Sigmoid colon (tissue), 7 donors: ENCODE results near the gene MED20. TPM values are rescaled to one million over a fixed set of nuclear protein-coding genes. Genes with fewer than 3 reads are reported as not detected.

Experiments used
- DNase-seq: peaks from one replicate; pipeline ENCODE4 v3.0.0-alpha.2; 2019
- H3K27ac ChIP-seq, 4 donors: fragments of 200-600 bp; sonication (generic); one replicate each; pipeline ENCODE4 v1.5.1; 2016 to 2019; ENCODE audit warnings: mild to moderate bottlenecking in 1 of 4
- H3K27me3 ChIP-seq, 3 donors: fragments of 200-600 bp; sonication (generic); one replicate each; pipeline ENCODE4 v1.5.1; 2019; ENCODE audit warnings: mild to moderate bottlenecking in 1 of 3
- H3K36me3 ChIP-seq, 4 donors: fragments of 200-600 bp; sonication (generic); one replicate each; pipeline ENCODE4 v1.5.1; 2016 to 2019
- H3K4me1 ChIP-seq, 4 donors: fragments of 200-600 bp; sonication (generic); one replicate each; pipeline ENCODE4 v1.5.1; 2017 to 2019
- H3K4me3 ChIP-seq, 4 donors: fragments of 200-600 bp; sonication (generic); one replicate each; pipeline ENCODE4 v1.5.1; 2017 to 2019; ENCODE audit warnings: mild to moderate bottlenecking in 2 of 4, moderate library complexity in 1 of 4
- H3K9me3 ChIP-seq, 4 donors: fragments of 200-600 bp in 3 of 4; sonication (generic) in 3 of 4; one replicate each; pipeline versions ENCODE4 v1.5.1 to v1.6.1; 2013 to 2019
- CTCF ChIP-seq, 4 experiments: fragments of 450-650 bp in 3 of 4; fragments of 200-600 bp in 1 of 4; IDR thresholded peaks; one replicate each; pipeline ENCODE4 v1.5.1; 2016 to 2019; ENCODE audit warnings: antibody characterized with exemption in 4 of 4, mild to moderate bottlenecking in 3 of 4, moderate library complexity in 2 of 4
- EP300 ChIP-seq, 4 donors: sonication (generic); formaldehyde crosslinking; IDR thresholded peaks; one replicate each; pipeline ENCODE4 v1.6.1; 2017; ENCODE audit warnings: antibody characterized with exemption in 4 of 4
- POLR2A ChIP-seq, 2 donors: fragments of 450-650 bp; IDR thresholded peaks; one replicate each; pipeline ENCODE4 v1.6.1; 2016; ENCODE audit warnings: antibody characterized with exemption in 2 of 2, mild to moderate bottlenecking in 2 of 2, moderate library complexity in 2 of 2
- POLR2AphosphoS5 ChIP-seq, 4 donors: sonication (generic); formaldehyde crosslinking; IDR thresholded peaks; one replicate each; pipeline ENCODE4 v1.6.1; 2017; ENCODE audit warnings: antibody characterized with exemption in 4 of 4
- WGBS, 2 donors: extraction: QIAGEN DNeasy Blood & Tissue Kit; methylation state at CpG; one replicate each; pipeline ENCODE4 v1.1.7; 2013; 5-methylcytosine and 5-hydroxymethylcytosine counted together
- intact Hi-C: fragments of 100-400 bp; cut with DNase I; formaldehyde crosslinking; loops from one replicate; pipeline ENCODE4 v1.15.1; 2023
- polyA plus RNA-seq, 3 donors: library from polyadenylated mRNA; stranded (reverse); fragments of 200-250 nt; gene quantifications; one replicate each; pipeline ENCODE4 v1.2.3, GENCODE V29; 2013
- small RNA-seq, 3 donors: library from RNA; depleted of rRNA; stranded (forward); fragments of <200 nt; gene quantifications; one replicate each; pipeline ENCODE3, GENCODE V24; 2016
- total RNA-seq, 4 donors: library from RNA; depleted of rRNA; stranded (reverse); fragments of >200 nt; gene quantifications; one replicate each; pipeline ENCODE4 v1.1.0, GENCODE V29; 2016
- donor health status: healthy with polysubstance abuse.
- donor health status: Bipolar disorder and iron deficiency.
- donor health status: healthy.

The MED20 gene
- total and polyA plus RNA-seq, 7 donors: 7.8 to 15.5 (median 13.6) TPM

DNA sequence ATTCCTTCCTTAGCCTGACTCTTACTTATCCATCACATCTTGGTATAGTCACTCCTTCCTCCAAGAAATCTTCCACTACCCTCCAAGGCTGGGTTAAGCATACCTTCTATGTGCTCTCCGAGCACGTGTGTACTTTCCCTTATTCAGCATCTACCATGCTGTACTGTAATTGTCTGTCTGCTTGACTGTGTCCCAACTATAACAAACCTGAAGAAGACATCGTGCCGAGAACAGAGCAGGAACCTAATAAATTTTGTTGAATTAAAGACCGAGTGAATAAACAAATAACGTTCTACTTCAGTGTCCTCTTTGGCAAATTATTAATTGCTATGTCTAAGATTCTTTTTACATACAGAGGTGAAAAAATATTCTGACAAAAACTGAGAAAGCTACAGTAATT, 61.6 kb downstream of the MED20 start:
- intact Hi-C loops: no loop called here
- Histone ChIP-seq H3K27me3 (no peaks in the 10 kb centered on the region), H3K4me1 (no peaks in the 10 kb centered on the region), H3K36me3 (no peaks in the 10 kb centered on the region), H3K4me3 (no peak overlapping the region), H3K27ac (no peak overlapping the region), H3K9me3 (no peaks in the 10 kb centered on the region)
- TF ChIP-seq POLR2A (IDR thresholded peaks at IDR 0.05) (no peak), EP300 (IDR thresholded peaks at IDR 0.05) (no peak), POLR2AphosphoS5 (IDR thresholded peaks at IDR 0.05) (no peak), CTCF (IDR thresholded peaks at IDR 0.05) (no peak)
- no peak for DNase-seq
- WGBS, 2 donors: 92 to 93% methylated on average over 6 of the region's 6 CpGs

DNA sequence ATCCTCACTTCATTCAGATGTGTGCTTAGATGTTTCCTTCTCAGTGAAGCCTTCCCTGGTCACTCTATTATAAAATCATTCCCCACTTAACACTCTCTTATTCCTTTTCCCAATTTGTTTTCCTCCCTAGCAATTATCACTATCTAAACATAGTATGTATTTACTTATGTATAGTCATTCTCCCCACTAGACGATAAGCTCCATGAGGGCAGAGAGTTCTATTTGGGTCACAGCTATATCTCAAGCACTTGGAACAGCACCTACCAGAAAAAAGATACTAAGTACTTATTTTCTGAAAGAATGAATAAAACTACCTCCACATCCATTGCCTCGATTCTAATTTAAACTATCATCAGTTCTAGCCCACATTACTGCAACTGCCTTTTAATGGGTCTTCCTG, 62.2 kb downstream of the MED20 start:
- no peak for DNase-seq
- TF ChIP-seq POLR2AphosphoS5 (IDR thresholded peaks at IDR 0.05): no peak
- no peak for TF ChIP-seq CTCF (IDR thresholded peaks at IDR 0.05)
- no peak for TF ChIP-seq POLR2A (IDR thresholded peaks at IDR 0.05)
- no peak for TF ChIP-seq EP300 (IDR thresholded peaks at IDR 0.05)
- intact Hi-C loops: no loop called here

More for the DNA sequence above, 62.2 kb downstream of the MED20 start:
- Histone ChIP-seq H3K27me3 (no peaks in the 10 kb centered on the region), H3K27ac (no peak overlapping the region), H3K4me3 (no peak overlapping the region), H3K4me1 (no peaks in the 10 kb centered on the region), H3K36me3 (no peaks in the 10 kb centered on the region), H3K9me3 (no peaks in the 10 kb centered on the region)
- WGBS, 2 donors: 89 to 92% methylated on average over 2 of the region's 2 CpGs

Small RNA genes within 50 kb of the gene (small RNA-seq; reads per million reads assigned to genes)
- 0 reads per million in 3 donors for gene RF00019

Other genes with a start within 250 kb of the MED20 start
- gene TFEB, start 185.5 kb downstream of the MED20 start, total RNA-seq: 10 to 100 TPM; 21.0 to 28.5 (median 24.2) TPM
- gene TFEB, start 185.5 kb downstream of the MED20 start, polyA plus RNA-seq: 10 to 100 TPM; 28.2 to 40.9 (median 34.0) TPM
- not detected for gene PGC, start 173.7 kb downstream of the MED20 start, total RNA-seq
- 10 to 100 TPM in 1 of 3 donors, 1 to 10 TPM in 1, under 1 TPM in 1; 0.07 to 12.6 (median 9.2) TPM for gene PGC, start 173.7 kb downstream of the MED20 start, polyA plus RNA-seq
- 1 to 10 TPM; 4.1 to 4.9 (median 4.7) TPM for gene FRS3, start 141.2 kb downstream of the MED20 start, total RNA-seq
- gene FRS3, start 141.2 kb downstream of the MED20 start, polyA plus RNA-seq: 1 to 10 TPM; 1.6 to 4.8 (median 3.3) TPM
- 10 to 100 TPM in 1 of 4 donors, 1 to 10 TPM in 3; 2.0 to 13.8 (median 4.4) TPM for gene PRICKLE4, start 140.4 kb downstream of the MED20 start, total RNA-seq
- gene PRICKLE4, start 140.4 kb downstream of the MED20 start, polyA plus RNA-seq: 1 to 10 TPM in 1 of 3 donors, not detected in 2; 1.5 TPM
- 100 to 1,000 TPM; 116 to 154 (median 151) TPM for gene TOMM6, start 133.4 kb downstream of the MED20 start, total RNA-seq
- gene TOMM6, start 133.4 kb downstream of the MED20 start, polyA plus RNA-seq: 100 to 1,000 TPM; 209 to 309 (median 254) TPM
- 1 to 10 TPM; 2.1 to 10.0 (median 3.1) TPM for gene USP49, start 25.8 kb downstream of the MED20 start, total RNA-seq
- 1 to 10 TPM in 1 of 3 donors, under 1 TPM in 2; 0.23 to 1.9 (median 0.60) TPM for gene USP49, start 25.8 kb downstream of the MED20 start, polyA plus RNA-seq
- gene BYSL, start 360 bp upstream of the MED20 start, total RNA-seq: 1 to 10 TPM; 2.9 to 5.4 (median 4.6) TPM
- 10 to 100 TPM in 1 of 3 donors, 1 to 10 TPM in 2; 4.2 to 14.0 (median 9.6) TPM for gene BYSL, start 360 bp upstream of the MED20 start, polyA plus RNA-seq
- gene CCND3, start 20.7 kb upstream of the MED20 start, total RNA-seq: 100 to 1,000 TPM in 3 of 4 donors, 10 to 100 TPM in 1; 75.1 to 125 (median 110) TPM
- gene CCND3, start 20.7 kb upstream of the MED20 start, polyA plus RNA-seq: 100 to 1,000 TPM in 1 of 3 donors, 10 to 100 TPM in 2; 43.2 to 144 (median 46.7) TPM
- 10 to 100 TPM; 20.3 to 30.7 (median 28.4) TPM for gene TAF8, start 129.4 kb upstream of the MED20 start, total RNA-seq
- gene TAF8, start 129.4 kb upstream of the MED20 start, polyA plus RNA-seq: 10 to 100 TPM in 2 of 3 donors, 1 to 10 TPM in 1; 4.9 to 14.7 (median 12.6) TPM
- 1 to 10 TPM in 1 of 4 donors, under 1 TPM in 2, not detected in 1; 0.33 to 3.3 (median 0.71) TPM for gene C6orf132, start 221.5 kb upstream of the MED20 start, total RNA-seq
- gene C6orf132, start 221.5 kb upstream of the MED20 start, polyA plus RNA-seq: 10 to 100 TPM; 38.5 to 91.3 (median 87.1) TPM